Neural cell (in vitro differentiated cells): ENCODE measurements around the gene USP53.

Experiments used
- CTCF ChIP-seq: fragments of 450-650 bp; IDR thresholded peaks from 2 replicates; pipeline ENCODE4 v1.5.1; 2014; ENCODE audit warnings: antibody characterized with exemption, mild to moderate bottlenecking, moderate library complexity; ENCODE audit not compliant: poor library complexity, severe bottlenecking
- EZH2 ChIP-seq: fragments of 200-600, 300-800 bp; shearing (Covaris generic), sonication (generic); IDR thresholded peaks from 2 replicates; pipeline ENCODE4 v1.6.1; 2014; ENCODE audit warnings: antibody characterized with exemption, low read length, borderline replicate concordance, mild to moderate bottlenecking; ENCODE audit not compliant: insufficient read depth, poor library complexity, severe bottlenecking
- MXI1 ChIP-seq: fragments of 450-650 bp; conservative IDR thresholded peaks from 2 replicates; pipeline ENCODE4 v1.6.1; 2014; ENCODE audit warnings: antibody characterized with exemption, mild to moderate bottlenecking; ENCODE audit not compliant: poor library complexity, severe bottlenecking
- POLR2AphosphoS5 ChIP-seq: IDR thresholded peaks from 2 replicates; pipeline ENCODE4 v1.6.1; 2012
- RAD21 ChIP-seq: fragments of 450-650 bp; conservative IDR thresholded peaks from 2 replicates; pipeline ENCODE4 v1.6.1; 2014; ENCODE audit warnings: antibody characterized with exemption, mild to moderate bottlenecking, moderate library complexity
- TAF1 ChIP-seq: IDR thresholded peaks from 2 replicates; pipeline ENCODE4 v1.6.1; 2012; ENCODE audit warnings: low read depth

DNA sequence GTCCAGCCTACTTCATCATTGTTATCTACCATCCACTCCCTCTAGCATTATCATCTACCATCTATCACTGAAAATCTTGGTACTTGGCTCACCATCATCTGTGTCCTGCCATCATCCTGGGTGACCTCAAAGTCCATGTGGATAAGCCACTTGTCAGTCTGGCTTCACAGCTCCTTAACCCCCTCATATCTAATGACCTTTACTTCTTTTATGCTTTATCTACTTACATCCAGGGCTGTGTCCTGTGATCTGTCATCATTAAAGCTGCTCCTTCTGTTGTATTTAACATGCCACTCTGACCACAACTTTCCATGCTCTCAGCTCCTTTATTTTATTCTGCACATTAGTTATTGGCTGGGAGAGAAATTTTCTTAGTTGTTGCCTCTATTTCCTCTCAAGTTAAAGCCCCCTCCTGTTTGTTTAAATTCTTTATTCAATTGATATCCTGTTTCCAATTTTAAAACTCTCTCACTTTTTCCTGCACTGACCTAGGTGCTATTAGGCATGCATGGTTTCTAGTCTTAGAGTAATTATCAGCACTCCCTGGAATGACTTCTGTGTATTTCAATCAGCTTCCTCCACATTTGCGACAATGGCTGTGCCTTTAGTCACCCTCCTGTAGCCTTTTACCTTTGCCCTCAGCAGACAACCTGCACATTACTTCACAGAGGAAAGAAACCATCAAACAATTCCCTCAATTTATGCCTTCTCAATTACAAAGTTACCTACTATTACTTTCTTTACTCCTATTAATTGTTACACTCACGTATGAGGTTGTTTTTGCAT, 117.5 kb downstream of the USP53 start:
- no peak for TF ChIP-seq CTCF
- TF ChIP-seq TAF1 = no peak
- TF ChIP-seq POLR2AphosphoS5 = no peak
- TF ChIP-seq RAD21 = no peak
- no peak for TF ChIP-seq EZH2
- no peak for TF ChIP-seq MXI1
